SU-DHL-6 (cell line): ENCODE results near the gene GLMN.

ENCODE experiments used
- EZH2phosphoT487 ChIP-seq: fragments of 200-600 bp; sonication (generic), shearing (Covaris generic); conservative IDR thresholded peaks from 2 replicates; pipeline ENCODE4 v1.6.1; 2018; ENCODE audit warnings: mild to moderate bottlenecking, antibody characterized with exemption, low read length, moderate library complexity, mixed read lengths
- TF ChIP-seq, protein P1 (sequence below): fragments of 200-600 bp; sonication (generic); IDR thresholded peaks from one replicate; pipeline ENCODE4 v1.5.1; 2017; ENCODE audit warnings: antibody characterized with exemption, mild to moderate bottlenecking, low read length, moderate library complexity; ENCODE audit not compliant: insufficient read depth, poor library complexity, severe bottlenecking

DNA sequence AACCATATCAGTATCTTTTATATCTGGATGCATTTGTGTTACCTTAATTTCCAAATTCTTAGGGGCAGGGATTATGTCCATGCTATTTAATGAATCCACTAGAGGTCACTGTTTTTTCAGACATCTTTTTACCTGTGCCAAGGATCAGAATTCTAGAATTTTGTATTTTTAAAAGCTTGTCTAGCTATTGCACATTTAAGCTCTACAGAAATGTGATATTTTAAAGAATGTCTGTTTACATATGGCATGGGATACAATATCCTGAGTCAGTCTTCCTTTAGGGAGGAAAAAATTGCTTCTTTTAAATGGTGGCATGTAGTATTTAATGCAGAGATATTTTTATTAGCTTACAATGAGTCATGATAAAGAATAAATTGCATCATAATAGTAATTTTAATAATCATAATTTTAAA, 11.4 kb upstream of the GLMN start:
- TF ChIP-seq, protein P1, sequence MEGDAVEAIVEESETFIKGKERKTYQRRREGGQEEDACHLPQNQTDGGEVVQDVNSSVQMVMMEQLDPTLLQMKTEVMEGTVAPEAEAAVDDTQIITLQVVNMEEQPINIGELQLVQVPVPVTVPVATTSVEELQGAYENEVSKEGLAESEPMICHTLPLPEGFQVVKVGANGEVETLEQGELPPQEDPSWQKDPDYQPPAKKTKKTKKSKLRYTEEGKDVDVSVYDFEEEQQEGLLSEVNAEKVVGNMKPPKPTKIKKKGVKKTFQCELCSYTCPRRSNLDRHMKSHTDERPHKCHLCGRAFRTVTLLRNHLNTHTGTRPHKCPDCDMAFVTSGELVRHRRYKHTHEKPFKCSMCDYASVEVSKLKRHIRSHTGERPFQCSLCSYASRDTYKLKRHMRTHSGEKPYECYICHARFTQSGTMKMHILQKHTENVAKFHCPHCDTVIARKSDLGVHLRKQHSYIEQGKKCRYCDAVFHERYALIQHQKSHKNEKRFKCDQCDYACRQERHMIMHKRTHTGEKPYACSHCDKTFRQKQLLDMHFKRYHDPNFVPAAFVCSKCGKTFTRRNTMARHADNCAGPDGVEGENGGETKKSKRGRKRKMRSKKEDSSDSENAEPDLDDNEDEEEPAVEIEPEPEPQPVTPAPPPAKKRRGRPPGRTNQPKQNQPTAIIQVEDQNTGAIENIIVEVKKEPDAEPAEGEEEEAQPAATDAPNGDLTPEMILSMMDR: peak; percentile 52
- TF ChIP-seq EZH2phosphoT487: no peak
